Esophagus muscularis mucosa (tissue), 3 donors: ENCODE results near the gene ZNF692.

Experiments used
- EP300 ChIP-seq: sonication (generic); formaldehyde crosslinking; IDR thresholded peaks from one replicate; pipeline ENCODE4 v1.6.1; 2017; ENCODE audit warnings: antibody characterized with exemption
- POLR2AphosphoS5 ChIP-seq, 2 donors: sonication (generic); formaldehyde crosslinking; IDR thresholded peaks; one replicate each; pipeline ENCODE4 v1.6.1; 2017; ENCODE audit warnings: antibody characterized with exemption in 2 of 2

- TF ChIP-seq POLR2AphosphoS5 (IDR thresholded peaks at IDR 0.05) (no peak), EP300 (no peak)
Observed at GRCh38 chr1:248862695-248862997, 3.8 kb upstream of the ZNF692 start.
